Tibial nerve (tissue), 4 donors: Measurements from ENCODE around the gene ADAM19.

Experiments
- EP300 ChIP-seq, 2 donors: sonication (generic); formaldehyde crosslinking; IDR thresholded peaks; one replicate each; pipeline ENCODE4 v1.6.1; 2017; ENCODE audit warnings: antibody characterized with exemption in 2 of 2, mild to moderate bottlenecking in 1 of 2
- POLR2A ChIP-seq, 2 donors: fragments of 450-650 bp; IDR thresholded peaks; one replicate each; pipeline ENCODE4 v1.6.1; 2017; ENCODE audit warnings: antibody characterized with exemption in 2 of 2, mild to moderate bottlenecking in 2 of 2, moderate library complexity in 2 of 2
- TF ChIP-seq, protein P1 (sequence below), 5 experiments: fragments of 200-600 bp in 3 of 5; fragments of 450-650 bp in 2 of 5; sonication (generic) in 3 of 5; IDR thresholded peaks; one replicate each; pipeline ENCODE4 v1.5.1; 2016 to 2019; ENCODE audit warnings: antibody characterized with exemption in 5 of 5, mild to moderate bottlenecking in 3 of 5, moderate library complexity in 2 of 5

DNA sequence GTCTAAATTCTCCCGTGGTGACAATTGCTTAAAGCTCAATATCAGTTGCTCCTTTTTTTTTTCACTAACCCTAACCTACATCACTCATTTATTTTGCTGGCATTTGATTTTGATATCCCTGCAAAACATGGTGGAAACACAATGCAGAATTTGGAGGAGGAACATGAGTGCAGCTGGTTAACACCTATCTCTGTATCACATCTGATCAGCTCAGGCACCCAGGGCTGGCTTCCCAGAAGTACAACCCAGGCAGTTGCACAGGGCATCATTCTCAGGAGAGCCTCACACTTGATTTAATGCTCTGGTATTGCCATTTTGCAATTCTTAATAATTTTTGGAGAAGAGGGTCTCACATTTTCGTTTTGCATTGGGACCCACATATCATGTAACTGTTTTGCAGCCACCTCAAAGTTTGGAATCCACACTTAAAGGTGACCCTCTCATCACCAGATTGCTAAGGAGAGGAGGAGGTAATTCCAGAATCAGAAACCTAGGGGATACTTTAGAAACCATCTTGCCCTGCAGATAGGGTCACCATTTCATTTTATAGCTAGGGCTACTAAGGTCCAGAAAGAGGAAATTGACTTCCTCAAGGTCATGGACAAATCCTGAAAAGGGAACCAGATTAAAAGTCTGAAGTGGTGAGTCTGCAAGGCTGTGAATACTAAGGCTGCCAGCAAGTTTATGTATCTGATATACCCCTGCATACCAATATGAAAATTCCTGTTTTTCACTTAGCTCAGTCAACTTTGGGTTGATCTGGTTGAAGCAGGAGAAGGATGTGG lies 19.3 kb upstream of the ADAM19 start:
- TF ChIP-seq, protein P1, sequence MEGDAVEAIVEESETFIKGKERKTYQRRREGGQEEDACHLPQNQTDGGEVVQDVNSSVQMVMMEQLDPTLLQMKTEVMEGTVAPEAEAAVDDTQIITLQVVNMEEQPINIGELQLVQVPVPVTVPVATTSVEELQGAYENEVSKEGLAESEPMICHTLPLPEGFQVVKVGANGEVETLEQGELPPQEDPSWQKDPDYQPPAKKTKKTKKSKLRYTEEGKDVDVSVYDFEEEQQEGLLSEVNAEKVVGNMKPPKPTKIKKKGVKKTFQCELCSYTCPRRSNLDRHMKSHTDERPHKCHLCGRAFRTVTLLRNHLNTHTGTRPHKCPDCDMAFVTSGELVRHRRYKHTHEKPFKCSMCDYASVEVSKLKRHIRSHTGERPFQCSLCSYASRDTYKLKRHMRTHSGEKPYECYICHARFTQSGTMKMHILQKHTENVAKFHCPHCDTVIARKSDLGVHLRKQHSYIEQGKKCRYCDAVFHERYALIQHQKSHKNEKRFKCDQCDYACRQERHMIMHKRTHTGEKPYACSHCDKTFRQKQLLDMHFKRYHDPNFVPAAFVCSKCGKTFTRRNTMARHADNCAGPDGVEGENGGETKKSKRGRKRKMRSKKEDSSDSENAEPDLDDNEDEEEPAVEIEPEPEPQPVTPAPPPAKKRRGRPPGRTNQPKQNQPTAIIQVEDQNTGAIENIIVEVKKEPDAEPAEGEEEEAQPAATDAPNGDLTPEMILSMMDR (IDR thresholded peaks at IDR 0.05) = no peak
- no peak for TF ChIP-seq EP300 (IDR thresholded peaks at IDR 0.05)
- no peak for TF ChIP-seq POLR2A (IDR thresholded peaks at IDR 0.05)
